HG02884 (cell line): Measurements from ENCODE around the gene CFAP99.
A peak's percentile ranks its signal among the peaks of the same experiment; 100 is the strongest.
"Not testable (repeated sequence)": the region's sequence is repeated elsewhere in the genome, so short reads cannot be mapped to it uniquely, and the experiment has no call there.

Experiments used
- ATAC-seq: cut with Tn5 transposase; IDR thresholded peaks from one replicate; pipeline ENCODE4 v1.9.1; 2021; ENCODE audit warnings: mild to moderate bottlenecking, moderate library complexity; ENCODE audit not compliant: unreplicated experiment

Gene CFAP99

GRCh38 chr4:2427383-2428334, 8.9 kb downstream of the CFAP99 start:
- ATAC-seq = no peak

GRCh38 chr4:2428496-2429213, 9.9 kb downstream of the CFAP99 start:
- ATAC-seq = no peak

GRCh38 chr4:2429945-2430757, 11.4 kb downstream of the CFAP99 start:
- not testable (repeated sequence) for ATAC-seq

- no peak for ATAC-seq
These were observed 13.2 kb downstream of the CFAP99 start for GRCh38 chr4:2432004-2432403.

DNA sequence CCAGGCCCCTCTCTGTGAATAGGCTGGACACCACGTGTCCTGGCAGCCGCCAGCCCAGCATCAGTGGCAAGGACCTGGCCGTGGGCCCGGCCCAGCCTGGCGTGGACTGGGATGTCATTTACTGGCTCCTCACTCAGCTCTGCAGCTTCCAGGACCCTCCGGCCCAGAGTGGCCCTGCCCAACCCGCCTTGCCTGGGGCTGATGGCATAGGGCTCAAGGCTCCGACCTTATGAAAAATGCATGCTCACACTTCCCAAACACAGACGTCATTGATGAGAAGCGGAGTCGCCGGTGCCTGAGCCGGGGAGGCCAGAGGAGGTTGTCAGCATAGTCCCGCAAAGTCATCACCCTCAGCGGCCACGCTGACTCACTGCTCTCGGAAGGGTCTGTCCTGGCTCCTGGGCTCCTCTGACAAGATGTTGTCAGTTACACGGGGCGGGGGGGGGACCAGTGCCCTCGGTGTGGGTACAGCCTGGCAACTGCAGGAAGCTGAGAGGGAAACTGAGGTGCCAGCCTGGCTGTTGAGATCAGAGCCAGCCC, 14.3 kb downstream of the CFAP99 start:
- no peak for ATAC-seq

DNA sequence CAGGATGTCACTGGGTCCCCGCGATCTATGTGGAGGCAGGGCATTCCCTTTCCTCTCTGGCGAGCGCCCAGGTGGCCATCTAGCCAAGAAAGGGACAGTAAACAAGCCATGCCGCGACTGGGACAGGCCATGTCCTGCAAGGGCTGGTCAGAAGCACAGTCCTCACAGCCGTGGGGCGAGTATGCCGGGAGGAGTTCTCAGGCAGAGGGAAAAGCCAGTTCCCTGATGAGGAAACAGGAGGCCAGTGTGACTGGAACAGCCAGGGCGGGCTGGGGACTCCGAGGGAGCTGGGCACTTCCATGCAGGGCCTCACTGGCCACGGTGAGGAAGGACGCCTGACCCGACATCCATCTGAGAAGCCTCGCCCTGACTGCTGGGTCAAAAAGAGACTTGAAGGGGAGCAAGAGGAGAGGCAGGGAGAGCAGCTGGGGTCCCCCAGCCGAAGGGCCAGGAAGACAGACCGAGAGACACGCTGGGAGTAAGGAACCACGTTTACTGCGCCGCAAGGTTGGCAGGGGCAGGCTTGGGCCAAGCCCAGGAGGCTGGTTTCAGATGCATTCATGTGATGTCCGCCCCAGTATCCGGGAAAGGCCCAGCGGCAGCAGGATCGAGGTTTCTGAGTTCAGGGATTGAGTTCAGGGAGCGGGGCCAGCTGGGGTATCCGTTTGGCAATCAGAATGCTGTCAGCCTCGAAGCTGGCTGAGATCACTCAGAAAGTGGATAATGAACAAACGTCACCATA, 15.0 kb downstream of the CFAP99 start:
- no peak for ATAC-seq

DNA sequence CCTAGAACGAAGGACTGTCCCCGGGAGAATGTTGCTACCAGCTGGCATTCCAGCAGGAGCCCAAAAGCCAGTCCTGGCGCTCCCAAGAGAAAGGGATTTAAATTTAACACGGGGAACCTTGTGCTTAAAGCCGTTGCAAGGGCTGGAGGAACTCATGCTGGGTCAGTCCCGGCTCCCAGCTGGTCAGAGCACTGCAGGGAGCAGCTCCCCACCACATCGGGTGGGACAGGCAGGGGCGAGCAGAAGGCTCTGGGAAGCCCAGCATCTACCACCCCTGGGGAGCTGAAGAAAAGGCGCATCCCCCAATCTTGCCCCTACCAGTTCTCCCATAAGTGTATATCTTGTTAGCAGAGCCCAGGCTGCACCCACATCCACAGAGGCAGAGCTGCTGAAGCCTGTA, 15.7 kb downstream of the CFAP99 start:
- ATAC-seq = no peak

- no peak for ATAC-seq
These were observed 17.5 kb downstream of the CFAP99 start for GRCh38 chr4:2436301-2436700.

- no peak for ATAC-seq
These were observed 18.2 kb downstream of the CFAP99 start for GRCh38 chr4:2436761-2437474.

DNA sequence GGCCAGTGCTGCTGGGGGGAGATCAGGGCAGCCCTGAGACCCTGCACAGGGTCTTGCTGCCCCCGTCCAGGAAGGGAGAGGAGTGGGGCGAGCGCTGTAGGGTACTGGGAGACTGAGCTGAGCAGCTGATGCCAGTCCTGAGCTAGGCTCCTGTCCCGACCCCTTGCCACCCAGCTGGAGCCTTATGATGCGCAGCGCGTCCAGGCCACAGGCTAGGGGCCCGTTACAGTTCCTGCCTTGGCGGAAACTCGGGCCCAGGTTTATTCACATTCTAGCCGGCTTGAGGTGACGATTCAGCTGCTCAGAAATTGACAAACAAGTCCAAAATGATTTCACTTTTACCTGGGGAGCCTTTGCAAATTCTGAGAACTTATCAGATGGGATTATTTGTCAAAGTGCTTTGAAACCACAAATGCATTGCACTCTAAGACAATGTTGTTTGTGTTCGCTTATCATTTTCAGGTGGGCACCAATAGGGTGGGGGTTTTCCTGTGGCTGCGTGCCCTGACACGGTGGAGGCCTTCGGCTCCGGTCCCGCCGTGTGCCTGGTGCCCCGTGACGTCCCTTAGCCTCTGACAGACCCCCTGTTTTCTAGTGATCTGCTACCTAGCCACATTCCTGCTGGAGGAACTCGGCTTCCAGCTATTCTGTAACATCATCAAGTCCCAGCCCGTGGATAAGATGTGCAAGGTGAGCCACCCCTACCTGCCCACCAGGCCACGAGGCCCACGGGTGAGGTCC, 18.9 kb downstream of the CFAP99 start:
- no peak for ATAC-seq

- ATAC-seq = no peak
These were observed 20.3 kb downstream of the CFAP99 start for GRCh38 chr4:2438822-2439718.

DNA sequence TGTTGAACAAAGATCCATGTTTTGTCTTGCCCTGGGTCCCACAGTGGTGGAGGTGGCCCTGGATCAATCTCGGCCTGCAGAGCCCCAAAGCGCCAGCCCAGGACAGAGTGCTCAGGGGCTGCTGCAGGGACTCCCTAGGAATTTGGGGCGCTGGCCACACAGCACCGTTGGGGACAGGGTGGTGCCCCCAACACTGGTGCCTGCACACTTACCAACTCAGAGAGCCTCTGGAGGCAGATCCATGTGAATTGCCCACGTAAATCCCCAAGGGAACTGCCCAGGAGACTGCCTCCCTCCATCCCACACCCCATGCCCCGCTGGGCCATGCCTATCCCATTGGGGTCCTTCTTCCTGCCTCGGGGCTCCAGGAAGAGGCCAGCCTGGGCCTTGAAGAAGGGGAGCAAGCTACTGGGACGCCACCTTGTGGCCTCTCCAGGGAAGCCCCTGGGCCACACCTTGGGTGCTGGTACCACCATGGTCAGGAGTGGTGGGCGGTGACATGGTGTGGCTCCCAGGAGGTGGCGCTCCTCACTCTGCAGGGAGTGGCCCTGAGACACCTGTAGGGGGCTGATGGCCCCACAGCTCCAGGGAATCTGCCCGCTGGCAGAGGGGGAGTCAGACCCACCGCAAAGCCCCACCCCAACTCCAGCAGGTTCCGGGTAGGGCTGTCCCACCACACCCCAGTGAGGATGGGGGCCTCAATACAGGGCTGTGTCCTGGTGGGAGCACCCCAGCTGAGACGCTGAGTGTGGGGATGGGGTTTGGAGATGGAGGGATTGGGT, 22.8 kb downstream of the CFAP99 start:
- ATAC-seq = peak; percentile 60

DNA sequence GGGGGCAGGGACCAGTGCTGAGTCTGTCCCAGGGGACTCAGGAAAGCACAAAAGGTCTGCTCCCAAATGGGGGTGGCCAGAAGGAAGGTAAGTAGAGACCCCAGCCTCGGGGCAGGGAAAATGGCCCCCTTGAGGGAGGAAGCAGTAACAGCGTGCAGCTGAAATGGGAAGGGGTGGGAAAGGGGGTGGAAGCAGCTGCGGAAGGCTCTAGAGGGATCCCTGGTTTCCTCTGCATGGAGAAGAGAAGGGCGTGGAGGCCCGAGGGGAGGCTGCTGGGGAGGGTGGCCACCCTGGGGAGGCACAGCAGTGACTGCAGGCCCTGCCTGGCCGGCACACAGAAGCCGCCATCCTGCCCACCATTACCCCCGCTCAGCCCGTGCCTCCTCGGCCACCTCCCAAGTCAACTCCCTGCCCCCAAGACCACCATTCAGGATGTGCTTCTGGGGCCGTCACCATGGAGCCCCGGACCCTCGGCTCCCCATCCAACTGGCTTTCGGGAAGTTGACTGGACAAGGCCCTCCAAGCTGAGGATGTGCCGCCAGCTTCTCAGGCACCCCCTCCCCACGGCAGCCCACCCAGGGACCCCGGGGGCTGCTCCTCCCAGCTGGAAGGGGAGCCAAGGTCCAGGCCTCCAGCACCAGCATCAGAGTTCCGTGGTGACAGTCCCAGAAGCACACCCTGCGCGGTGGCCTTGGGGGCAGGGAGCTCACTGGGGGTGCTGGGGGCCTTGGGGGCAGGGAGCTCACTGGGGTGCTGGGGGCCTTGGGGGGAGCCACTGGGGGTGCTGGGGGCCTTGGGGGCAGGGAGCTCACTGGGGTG, 23.6 kb downstream of the CFAP99 start:
- no peak for ATAC-seq

DNA sequence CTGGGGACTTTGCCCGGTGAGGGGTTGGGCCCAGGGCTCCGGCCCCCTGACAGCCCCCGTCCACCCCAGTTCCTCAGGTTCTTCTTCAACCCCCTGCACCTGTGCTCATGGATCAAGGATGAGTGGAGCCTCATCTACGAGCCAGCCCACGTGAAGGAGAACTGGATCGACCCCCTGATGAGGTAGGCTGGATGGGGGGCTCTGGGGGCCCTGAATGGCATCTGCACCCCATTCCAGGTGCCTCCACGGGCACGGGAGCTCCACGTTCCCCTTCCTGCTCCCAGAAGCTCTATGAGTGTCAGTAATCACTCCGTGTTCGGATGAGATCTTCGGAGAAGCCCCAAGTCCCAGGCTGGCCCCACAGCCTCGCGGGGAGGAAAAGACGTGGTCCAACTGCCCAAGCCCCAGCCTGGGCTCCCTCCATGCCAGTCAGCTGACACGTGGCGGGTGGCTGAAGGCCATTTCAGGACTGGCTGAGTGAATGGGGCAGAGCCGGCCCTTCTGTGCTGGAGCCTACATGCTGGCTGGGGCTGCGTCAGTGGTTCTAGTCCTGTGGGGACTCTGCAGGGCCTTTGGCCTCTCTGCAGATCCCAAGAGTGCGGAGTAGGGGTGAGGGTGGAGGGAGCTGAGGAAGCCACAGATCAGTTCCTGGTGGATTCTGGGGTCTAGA, 24.4 kb downstream of the CFAP99 start:
- no peak for ATAC-seq

DNA sequence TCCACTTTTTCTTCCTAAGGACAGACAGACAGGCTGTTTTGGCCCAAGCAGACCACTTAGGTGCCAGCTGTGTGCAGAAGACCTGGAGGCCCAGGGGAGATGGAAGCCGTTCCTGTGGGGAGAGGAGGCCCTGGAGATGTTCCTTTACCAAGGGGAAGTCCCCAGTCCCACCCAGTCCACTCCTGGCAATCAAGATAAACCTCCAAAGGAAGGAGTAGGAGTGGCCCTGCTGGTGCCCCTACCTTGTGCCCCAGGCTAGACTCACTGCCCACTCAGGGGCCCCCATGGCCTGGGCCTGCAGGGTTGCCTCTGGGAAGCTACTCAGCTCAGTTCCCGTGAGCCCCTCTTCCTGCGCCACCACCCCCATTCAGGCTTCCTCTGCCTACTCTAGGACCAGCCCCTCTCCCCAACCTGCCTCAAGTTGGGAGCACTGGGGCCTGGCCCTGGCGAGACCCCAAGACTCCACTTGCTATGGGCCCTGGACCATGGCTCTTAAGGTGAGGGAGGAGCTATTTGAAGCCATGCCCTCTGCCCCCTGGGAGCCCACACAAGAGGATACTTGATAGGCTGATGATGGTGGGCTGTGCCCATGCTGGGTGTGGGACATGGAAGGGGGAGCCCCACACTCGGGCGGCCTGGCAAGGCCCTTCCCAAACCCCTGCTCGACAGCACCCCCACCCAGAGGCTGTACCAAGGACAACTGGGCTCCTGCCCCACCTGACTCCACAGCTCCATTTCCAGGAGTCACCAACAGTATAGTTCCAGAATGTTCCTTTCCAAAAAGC, 25.4 kb downstream of the CFAP99 start:
- no peak for ATAC-seq
